Heart left ventricle (tissue), 16 donors: ENCODE measurements around the gene PRIMA1. TPM values are rescaled to one million over a fixed set of nuclear protein-coding genes. Genes with fewer than 3 reads are reported as not detected.

Source experiments
- ATAC-seq, 4 donors: fragments of 200-7000 bp; cut with Tn5 transposase; one replicate each; pipeline ENCODE4 v1.9.1; 2020 to 2022; ENCODE audit warnings: moderate library complexity in 4 of 4, mild to moderate bottlenecking in 3 of 4, moderate number of reproducible peaks in 1 of 4
- DNase-seq, 5 donors: peaks; one replicate each; pipeline ENCODE4 v3.0.0-alpha.2; 2020
- H3K27ac ChIP-seq, 12 donors: fragments of 200-600 bp; sonication (generic) in 4 of 12; one replicate each; pipeline versions ENCODE4 v1.5.0 to v1.8.0; 2016 to 2022; ENCODE audit warnings: mild to moderate bottlenecking in 2 of 12
- H3K27me3 ChIP-seq, 9 donors: fragments of 200-600 bp; sonication (generic) in 2 of 9; one replicate each; pipeline versions ENCODE4 v1.5.1 to v1.8.0; 2016 to 2022; ENCODE audit warnings: mild to moderate bottlenecking in 3 of 9
- H3K36me3 ChIP-seq, 9 donors: fragments of 200-600 bp; sonication (generic) in 2 of 9; one replicate each; pipeline versions ENCODE4 v1.5.0 to v1.8.0; 2018 to 2022; ENCODE audit warnings: mild to moderate bottlenecking in 2 of 9
- H3K4me1 ChIP-seq, 12 donors: fragments of 200-600 bp; sonication (generic) in 4 of 12; one replicate each; pipeline versions ENCODE4 v1.5.0 to v1.8.0; 2016 to 2022; ENCODE audit warnings: mild to moderate bottlenecking in 3 of 12
- H3K4me3 ChIP-seq, 12 donors: fragments of 200-600 bp; sonication (generic) in 4 of 12; one replicate each; pipeline versions ENCODE4 v1.5.0 to v1.8.0; 2017 to 2022; ENCODE audit warnings: mild to moderate bottlenecking in 9 of 12, moderate library complexity in 4 of 12
- H3K9me3 ChIP-seq, 12 donors: fragments of 200-600 bp; sonication (generic) in 4 of 12; one replicate each; pipeline versions ENCODE4 v1.5.0 to v1.8.0; 2016 to 2022; ENCODE audit warnings: mild to moderate bottlenecking in 1 of 12
- CTCF ChIP-seq, 12 donors: fragments of 200-600 bp; sonication (generic) in 4 of 12; IDR thresholded peaks; one replicate each; pipeline versions ENCODE4 v1.5.0 to v1.8.0; 2018 to 2022; ENCODE audit warnings: antibody characterized with exemption in 12 of 12, mild to moderate bottlenecking in 5 of 12
- POLR2A ChIP-seq, 2 donors: fragments of 450-650 bp; IDR thresholded peaks; one replicate each; pipeline ENCODE4 v1.6.1; 2017; ENCODE audit warnings: antibody characterized with exemption in 2 of 2, mild to moderate bottlenecking in 2 of 2, moderate library complexity in 2 of 2
- WGBS, 4 donors: extraction: QIAGEN DNeasy Blood & Tissue Kit in 2 of 4; methylation state at CpG; one replicate each; pipeline versions ENCODE4 v1.1.5 to v1.1.7; 2013 to 2018; 5-methylcytosine and 5-hydroxymethylcytosine counted together
- intact Hi-C, 10 donors: fragments of 100-400 bp; cut with DNase I; formaldehyde crosslinking; loops; one replicate each; pipeline versions ENCODE4 v1.11.1 to v1.14.2; 2022
- polyA plus RNA-seq, 2 donors: library from polyadenylated mRNA; stranded (reverse); fragments of 200-250 nt; gene quantifications; one replicate each; pipeline ENCODE4 v1.2.3, GENCODE V29; 2013
- total RNA-seq, 9 donors: library from RNA; depleted of rRNA in 2 of 9; stranded (reverse); fragments of >200 nt in 2 of 9; fragmentation: NEBNext Ultra II Directional in 3 of 9; extraction: Animal tissue kit (Norgen Biotek cat#: 25700) in 3 of 9; gene quantifications; one replicate each; pipeline versions ENCODE4 v1.1.0 to v1.2.4, GENCODE V29; 2016 to 2023
- donor health status: ischemic (EF 13 %, LVEDD 7.1; RV severe dilation, severe dysfunction).
- donor health status: healthy with polysubstance abuse.
- donor health status: DM: no; HTN: yes; CAD: no.
- donor health status: DM: no; HTN: no; CAD: no.
- donor health status: ischemic (EF 25% LVEDD 6.9; RV normal size, moderate dysfunction).
- donor health status: ischemic (EF 25% LVEDD 5.7; RV mildly dilated, moderate dysfunction).
- donor health status: healthy.
- donor health status: DM: yes; HTN: yes; CAD: no.
- donor health status: ischemic (EF 35%, LVEDD 5.7; RV mildly dilated, moderate dysfunction).
- donor health status: nonischemic (EF 11% LVEDD 7.7; RV severe dilation, severe dysfunction).
- donor health status: DM: yes; HTN: yes; CAD: no.
- donor health status: PGD.
- donor health status: ischemic (EF 29% LVEDD 5.4; RV normal size, mild dysfunction).
- donor health status: nonischemic (EF 23%, LVEDD 6.1; RV moderate dilation, normal function).

Gene PRIMA1
- total and polyA plus RNA-seq, 11 donors = 1.4 to 27.5 (median 5.0) TPM

DNA sequence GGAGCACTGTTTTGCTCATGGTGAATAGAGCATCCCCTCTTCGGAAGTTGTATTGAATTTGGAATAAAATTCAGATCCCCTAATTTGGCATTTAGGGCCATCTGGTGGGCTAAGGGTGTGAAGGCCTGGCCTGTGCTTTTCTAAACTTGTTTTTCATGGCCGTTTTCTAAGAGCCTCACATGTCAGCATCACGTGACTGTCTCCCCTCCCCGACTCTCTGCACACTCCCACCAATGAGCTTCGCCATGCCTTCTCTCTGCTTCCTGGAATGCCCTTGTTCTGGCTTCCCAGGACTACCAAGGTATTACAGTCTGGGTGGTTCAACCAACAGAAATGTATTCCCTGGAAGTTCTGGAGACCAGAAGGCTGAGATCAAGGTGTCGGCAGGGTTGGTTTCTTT lies 85.3 kb downstream of the PRIMA1 start:
- H3K9me3 ChIP-seq = peaks cover 0 to 27% (median 3%) of the 10 kb centered on the region in 12 donors
- H3K27me3 ChIP-seq = peaks cover 0 to 2% (median 0%) of the 10 kb centered on the region in 9 donors
- intact Hi-C loops = no loop called here
- H3K4me3 ChIP-seq = no peak overlapping the region
- H3K27ac ChIP-seq = no peak overlapping the region
- 74 to 86% (median 85%) methylated on average over 6 of the region's 6 CpGs for WGBS, 4 donors
- H3K4me1 ChIP-seq = no peaks in the 10 kb centered on the region
- no peaks in the 10 kb centered on the region for H3K36me3 ChIP-seq
- ATAC-seq (no peak), DNase-seq (no peak)
- TF ChIP-seq CTCF (IDR thresholded peaks at IDR 0.05) (no peak), POLR2A (IDR thresholded peaks at IDR 0.05) (no peak)

GRCh38 chr14:93701562-93701961 lies 86.7 kb downstream of the PRIMA1 start:
- TF ChIP-seq CTCF (IDR thresholded peaks at IDR 0.05) (no peak), POLR2A (IDR thresholded peaks at IDR 0.05) (no peak)
- DNase-seq = no peak
- peaks cover 0 to 2% (median 0%) of the 10 kb centered on the region in 9 donors for H3K27me3 ChIP-seq
- intact Hi-C loops = no loop called here
- 85 to 96% (median 89%) methylated on average over 2 of the region's 2 CpGs for WGBS, 4 donors
- H3K9me3 ChIP-seq = peaks cover 0 to 39% (median 3%) of the 10 kb centered on the region in 12 donors
- H3K27ac ChIP-seq = no peak overlapping the region
- H3K4me1 ChIP-seq = no peaks in the 10 kb centered on the region
- no peak overlapping the region for H3K4me3 ChIP-seq
- no peak for ATAC-seq
- no peaks in the 10 kb centered on the region for H3K36me3 ChIP-seq

DNA sequence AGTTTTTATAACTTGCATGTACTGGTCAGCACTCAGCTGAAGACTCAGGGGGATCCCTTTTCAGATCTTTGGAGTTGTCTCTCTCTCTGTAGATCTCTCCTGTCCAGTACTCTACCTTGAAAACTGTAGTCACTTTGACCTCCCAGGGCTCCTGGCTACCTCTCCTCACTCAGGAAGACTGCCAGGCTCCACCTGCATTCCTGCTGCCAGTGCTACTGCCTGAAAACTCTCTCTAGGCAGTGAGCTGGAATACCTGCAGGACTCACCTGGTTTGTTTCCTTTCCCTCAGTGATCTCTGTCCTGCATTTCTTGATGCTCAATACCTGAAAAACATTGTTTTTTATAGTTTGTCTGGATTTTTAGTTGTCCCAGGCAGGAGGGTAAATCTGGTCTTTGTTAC lies 87.4 kb downstream of the PRIMA1 start:
- ATAC-seq = no peak
- no peaks in the 10 kb centered on the region for H3K36me3 ChIP-seq

GRCh38 chr14:93693914-93694313 lies 94.4 kb downstream of the PRIMA1 start:
- Histone ChIP-seq H3K4me3 (no peak overlapping the region), H3K27me3 (peaks cover 0 to 9% (median 0%) of the 10 kb centered on the region in 9 donors), H3K27ac (no peak overlapping the region), H3K36me3 (no peaks in the 10 kb centered on the region), H3K9me3 (peaks cover 0 to 21% (median 1%) of the 10 kb centered on the region in 12 donors), H3K4me1 (no peaks in the 10 kb centered on the region)
- intact Hi-C loops = no loop called here
- no peak for TF ChIP-seq CTCF (IDR thresholded peaks at IDR 0.05)
- no peak for TF ChIP-seq POLR2A (IDR thresholded peaks at IDR 0.05)
- ATAC-seq (no peak), DNase-seq (no peak)
- WGBS, 4 donors = 64 to 86% (median 66%) methylated on average over 6 of the region's 6 CpGs

More for the DNA sequence above, 87.4 kb downstream of the PRIMA1 start:
- DNase-seq = no peak
- Histone ChIP-seq H3K9me3 (peaks cover 0 to 39% (median 3%) of the 10 kb centered on the region in 12 donors), H3K4me3 (no peak overlapping the region), H3K27ac (no peak overlapping the region), H3K27me3 (peaks cover 0 to 2% (median 0%) of the 10 kb centered on the region in 9 donors), H3K4me1 (no peaks in the 10 kb centered on the region)
- intact Hi-C loops = no loop called here
- TF ChIP-seq CTCF (IDR thresholded peaks at IDR 0.05) = no peak
- no peak for TF ChIP-seq POLR2A (IDR thresholded peaks at IDR 0.05)
